Nephron progenitor cell (in vitro differentiated cells): ENCODE measurements around the gene MAP2K4.
A peak's percentile ranks its signal among the peaks of the same experiment; 100 is the strongest.

Experiments
- DNase-seq: peaks from one replicate; pipeline ENCODE4 v3.0.0; 2021
- H3K27ac Mint-ChIP-seq: 2 replicates; pipeline ENCODE4 v1.8.0; 2021; ENCODE audit warnings: mild to moderate bottlenecking, moderate library complexity, mixed read lengths
- H3K27me3 Mint-ChIP-seq: 2 replicates; pipeline ENCODE4 v1.8.0; 2021; ENCODE audit warnings: mild to moderate bottlenecking, low read depth, mixed read lengths; ENCODE audit not compliant: poor library complexity
- H3K36me3 Mint-ChIP-seq: 2 replicates; pipeline ENCODE4 v1.8.0; 2021; ENCODE audit warnings: low read depth, mixed read lengths
- H3K4me1 Mint-ChIP-seq: 2 replicates; pipeline ENCODE4 v1.8.0; 2021; ENCODE audit warnings: mixed read lengths
- H3K4me3 Mint-ChIP-seq: 2 replicates; pipeline ENCODE4 v1.8.0; 2021; ENCODE audit warnings: mild to moderate bottlenecking, moderate library complexity, mixed read lengths
- H3K9me3 Mint-ChIP-seq: 2 replicates; pipeline ENCODE4 v1.8.0; 2021; ENCODE audit warnings: mild to moderate bottlenecking, moderate library complexity, mixed read lengths
- TF ChIP-seq, protein P1 (sequence below): fragments of 200-600 bp; sonication (generic); IDR thresholded peaks from 2 replicates; pipeline ENCODE4 v1.5.0; 2021; ENCODE audit warnings: antibody characterized with exemption

Gene MAP2K4

DNA sequence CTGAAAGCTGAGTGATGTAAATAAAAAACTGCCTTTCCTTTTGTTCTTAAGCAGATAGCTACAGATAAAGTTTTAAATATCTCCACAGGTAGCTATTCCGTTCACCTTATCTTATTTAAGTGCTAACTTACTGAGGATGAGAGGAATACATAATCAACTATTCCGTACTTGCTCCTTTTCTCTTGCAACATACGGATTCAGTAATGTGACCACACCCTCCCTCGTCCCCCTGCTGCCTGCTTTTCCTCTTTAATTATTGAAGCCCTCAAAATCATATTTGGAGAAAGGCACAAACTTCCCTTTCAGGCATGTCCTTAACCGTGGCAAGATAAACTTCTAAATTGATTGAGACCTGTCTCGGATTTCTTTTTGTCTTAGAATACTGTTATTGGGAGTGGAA, 101.4 kb downstream of the MAP2K4 start:
- DNase-seq, result no peak
- Mint-ChIP-seq H3K27ac (no peak overlapping the region), H3K27me3 (no peaks in the 10 kb centered on the region), H3K4me1 (no peaks in the 10 kb centered on the region), H3K36me3 (peaks cover 78% of the 10 kb centered on the region), H3K9me3 (peaks cover 13% of the 10 kb centered on the region), H3K4me3 (no peak overlapping the region)
- TF ChIP-seq, protein P1, sequence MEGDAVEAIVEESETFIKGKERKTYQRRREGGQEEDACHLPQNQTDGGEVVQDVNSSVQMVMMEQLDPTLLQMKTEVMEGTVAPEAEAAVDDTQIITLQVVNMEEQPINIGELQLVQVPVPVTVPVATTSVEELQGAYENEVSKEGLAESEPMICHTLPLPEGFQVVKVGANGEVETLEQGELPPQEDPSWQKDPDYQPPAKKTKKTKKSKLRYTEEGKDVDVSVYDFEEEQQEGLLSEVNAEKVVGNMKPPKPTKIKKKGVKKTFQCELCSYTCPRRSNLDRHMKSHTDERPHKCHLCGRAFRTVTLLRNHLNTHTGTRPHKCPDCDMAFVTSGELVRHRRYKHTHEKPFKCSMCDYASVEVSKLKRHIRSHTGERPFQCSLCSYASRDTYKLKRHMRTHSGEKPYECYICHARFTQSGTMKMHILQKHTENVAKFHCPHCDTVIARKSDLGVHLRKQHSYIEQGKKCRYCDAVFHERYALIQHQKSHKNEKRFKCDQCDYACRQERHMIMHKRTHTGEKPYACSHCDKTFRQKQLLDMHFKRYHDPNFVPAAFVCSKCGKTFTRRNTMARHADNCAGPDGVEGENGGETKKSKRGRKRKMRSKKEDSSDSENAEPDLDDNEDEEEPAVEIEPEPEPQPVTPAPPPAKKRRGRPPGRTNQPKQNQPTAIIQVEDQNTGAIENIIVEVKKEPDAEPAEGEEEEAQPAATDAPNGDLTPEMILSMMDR, result no peak

DNA sequence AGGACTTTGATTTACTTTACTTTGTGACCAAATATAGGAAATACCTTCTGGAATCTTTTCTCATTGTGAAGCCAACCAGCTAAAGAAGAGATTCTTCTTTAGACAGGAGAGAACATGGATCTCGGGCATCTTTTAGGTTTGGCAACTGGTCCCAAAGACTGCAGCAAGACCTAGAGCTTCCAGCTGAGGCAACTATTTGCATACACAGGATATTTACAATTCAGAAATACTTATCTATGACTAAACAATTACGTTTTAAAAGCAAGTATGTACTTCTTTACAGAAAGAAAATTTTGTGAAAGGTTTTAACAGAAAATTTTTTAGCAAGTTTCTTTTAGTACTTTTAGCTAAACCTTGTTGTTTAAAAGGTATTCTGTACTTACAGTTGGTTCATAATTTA, 106.5 kb downstream of the MAP2K4 start:
- Mint-ChIP-seq H3K4me1 (no peaks in the 10 kb centered on the region), H3K9me3 (peaks cover 13% of the 10 kb centered on the region), H3K27ac (no peak overlapping the region), H3K27me3 (no peaks in the 10 kb centered on the region), H3K36me3 (peaks cover 90% of the 10 kb centered on the region), H3K4me3 (no peak overlapping the region)
- no peak for DNase-seq
- TF ChIP-seq, protein P1, result no peak

DNA sequence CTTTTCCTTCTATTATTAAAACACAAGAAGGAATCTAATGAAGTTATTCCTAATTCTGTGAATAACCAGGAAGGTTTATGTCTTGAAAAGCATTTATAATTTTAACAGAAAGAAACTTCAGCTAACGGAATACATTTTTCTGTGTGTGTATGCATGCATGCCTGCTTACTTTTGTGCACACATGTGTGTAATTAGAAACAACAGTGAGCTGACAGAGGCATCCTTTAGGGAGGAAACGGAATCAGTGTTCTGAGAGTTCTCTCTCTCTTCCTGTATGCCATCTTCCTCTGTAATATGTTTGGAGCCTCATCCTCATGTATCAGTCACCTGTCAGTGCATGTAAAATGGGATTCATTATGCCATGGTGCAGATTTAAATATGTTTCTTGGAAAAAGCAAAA, 107.0 kb downstream of the MAP2K4 start:
- no peak overlapping the region for H3K27ac Mint-ChIP-seq
- H3K36me3 Mint-ChIP-seq, result peaks cover 92% of the 10 kb centered on the region
- H3K4me1 Mint-ChIP-seq, result no peaks in the 10 kb centered on the region

DNA sequence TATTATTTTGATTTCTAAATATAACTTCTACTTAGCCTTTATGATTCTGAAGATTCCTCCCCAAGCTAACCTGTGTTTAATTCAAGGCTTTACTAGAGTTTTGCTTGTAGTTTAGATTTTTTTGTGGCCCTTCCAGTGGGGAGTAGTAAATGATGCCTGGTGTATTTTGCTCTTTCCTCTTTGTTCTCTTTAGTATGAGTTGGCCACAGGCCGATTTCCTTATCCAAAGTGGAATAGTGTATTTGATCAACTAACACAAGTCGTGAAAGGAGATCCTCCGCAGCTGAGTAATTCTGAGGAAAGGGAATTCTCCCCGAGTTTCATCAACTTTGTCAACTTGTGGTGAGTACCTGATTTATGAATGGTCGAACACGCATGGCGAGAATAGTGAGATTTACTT, 108.3 kb downstream of the MAP2K4 start:
- no peaks in the 10 kb centered on the region for H3K27me3 Mint-ChIP-seq
- H3K9me3 Mint-ChIP-seq, result peaks cover 13% of the 10 kb centered on the region
- H3K4me3 Mint-ChIP-seq, result no peak overlapping the region
- peak overlapping the region; percentile 62 for H3K27ac Mint-ChIP-seq
- peaks cover 92% of the 10 kb centered on the region for H3K36me3 Mint-ChIP-seq
- TF ChIP-seq, protein P1, result no peak
- DNase-seq, result no peak
- no peaks in the 10 kb centered on the region for H3K4me1 Mint-ChIP-seq

More for the DNA sequence above, 107.0 kb downstream of the MAP2K4 start:
- no peak for DNase-seq
- peaks cover 13% of the 10 kb centered on the region for H3K9me3 Mint-ChIP-seq
- TF ChIP-seq, protein P1, result no peak
- no peaks in the 10 kb centered on the region for H3K27me3 Mint-ChIP-seq
- no peak overlapping the region for H3K4me3 Mint-ChIP-seq

DNA sequence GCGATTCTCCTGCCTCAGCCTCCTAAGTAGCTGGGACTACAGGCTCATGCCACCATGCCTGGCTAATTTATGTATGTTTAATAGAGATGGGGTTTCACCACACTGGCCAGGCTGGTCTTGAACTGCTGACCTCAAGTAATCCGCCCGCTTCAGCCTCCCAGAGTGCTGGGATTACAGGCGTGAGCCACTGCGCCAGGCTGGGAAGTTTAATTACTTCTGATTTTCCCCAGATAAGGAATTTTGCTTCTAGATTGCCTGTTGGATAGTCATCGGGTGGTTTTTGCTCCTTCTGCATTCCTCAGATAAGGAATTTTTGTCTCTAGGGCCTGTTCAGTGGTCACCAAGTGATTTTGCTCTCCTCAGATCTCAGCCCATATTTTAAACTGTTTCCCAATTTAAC, 112.5 kb downstream of the MAP2K4 start:
- H3K4me3 Mint-ChIP-seq, result no peak overlapping the region
- H3K4me1 Mint-ChIP-seq, result no peaks in the 10 kb centered on the region
- TF ChIP-seq, protein P1, result no peak
- H3K36me3 Mint-ChIP-seq, result peaks cover 97% of the 10 kb centered on the region
- no peak overlapping the region for H3K27ac Mint-ChIP-seq
- no peaks in the 10 kb centered on the region for H3K27me3 Mint-ChIP-seq
- peaks cover 35% of the 10 kb centered on the region for H3K9me3 Mint-ChIP-seq
- no peak for DNase-seq

DNA sequence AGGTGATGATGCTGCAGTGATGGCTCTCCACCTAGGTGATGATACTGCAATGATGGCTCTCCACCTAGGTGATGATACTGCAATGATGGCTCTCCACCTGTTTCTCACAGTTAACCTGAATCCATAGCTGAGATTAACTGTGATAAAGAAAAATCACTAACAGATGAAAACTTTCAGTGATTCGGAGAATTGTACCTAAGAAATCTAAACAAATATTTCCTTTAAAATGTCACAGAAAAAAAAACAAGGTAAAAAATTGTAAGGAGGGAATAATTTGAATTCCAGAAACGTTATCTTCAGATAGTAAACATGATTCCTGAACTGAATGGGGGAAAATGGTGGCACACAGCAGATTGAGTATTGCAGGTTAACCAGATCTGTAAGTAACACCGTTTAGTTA, 113.4 kb downstream of the MAP2K4 start:
- Mint-ChIP-seq H3K9me3 (peaks cover 42% of the 10 kb centered on the region), H3K36me3 (peaks cover 97% of the 10 kb centered on the region), H3K27ac (no peak overlapping the region), H3K27me3 (peaks cover 2% of the 10 kb centered on the region), H3K4me3 (no peak overlapping the region), H3K4me1 (no peaks in the 10 kb centered on the region)
- DNase-seq, result no peak
- TF ChIP-seq, protein P1, result no peak
